HEK293T (cell line): ENCODE results near the gene CRY1.

Source experiments
- BHLHE40 ChIP-seq: fragments of 450-650 bp; IDR thresholded peaks from 2 replicates; pipeline ENCODE4 v1.6.1; 2016; ENCODE audit warnings: mild to moderate bottlenecking, moderate library complexity, borderline replicate concordance
- CTBP1 ChIP-seq: fragments of 450-650 bp; IDR thresholded peaks from 2 replicates; pipeline ENCODE4 v1.6.1; 2016; ENCODE audit warnings: borderline replicate concordance
- ELF4 ChIP-seq: fragments of 450-650 bp; IDR thresholded peaks from 2 replicates; pipeline ENCODE4 v1.6.1; 2017; ENCODE audit warnings: antibody characterized with exemption
- FOXA1 ChIP-seq: fragments of 450-650 bp; IDR thresholded peaks from 2 replicates; pipeline ENCODE4 v1.6.1; 2016; ENCODE audit warnings: mild to moderate bottlenecking
- FOXM1 ChIP-seq: fragments of 450-650 bp; IDR thresholded peaks from 2 replicates; pipeline ENCODE4 v1.6.1; 2017; ENCODE audit warnings: mild to moderate bottlenecking, borderline replicate concordance
- HDGF ChIP-seq: fragments of 450-650 bp; IDR thresholded peaks from 2 replicates; pipeline ENCODE4 v1.6.1; 2017; ENCODE audit warnings: antibody characterized with exemption, borderline replicate concordance
- L3MBTL2 ChIP-seq: fragments of 450-650 bp; conservative IDR thresholded peaks from 2 replicates; pipeline ENCODE4 v1.6.1; 2016; ENCODE audit warnings: mild to moderate bottlenecking
- LEF1 ChIP-seq: fragments of 450-650 bp; IDR thresholded peaks from 2 replicates; pipeline ENCODE4 v1.6.1; 2017; ENCODE audit warnings: mild to moderate bottlenecking, borderline replicate concordance
- PKNOX1 ChIP-seq: fragments of 450-650 bp; IDR thresholded peaks from 2 replicates; pipeline ENCODE4 v1.6.1; 2016
- SP1 ChIP-seq: fragments of 450-650 bp; IDR thresholded peaks from 2 replicates; pipeline ENCODE4 v1.6.1; 2017
- SUZ12 ChIP-seq: fragments of 450-650 bp; IDR thresholded peaks from 2 replicates; pipeline ENCODE4 v1.6.1; 2016; ENCODE audit warnings: mild to moderate bottlenecking
- TARDBP ChIP-seq: fragments of 450-650 bp; IDR thresholded peaks from 2 replicates; pipeline ENCODE4 v1.6.1; 2016
- ZNF384 ChIP-seq: fragments of 450-650 bp; IDR thresholded peaks from 2 replicates; pipeline ENCODE4 v1.6.1; 2016

- TF ChIP-seq CTBP1 (no peak), LEF1 (no peak), PKNOX1 (no peak), L3MBTL2 (no peak), ZNF384 (no peak), HDGF (no peak), FOXA1 (no peak), TARDBP (no peak), SP1 (no peak), SUZ12 (no peak), ELF4 (no peak), BHLHE40 (no peak), FOXM1 (no peak)
These were observed 29.2 kb upstream of the CRY1 start for GRCh38 chr12:107122452-107122958.
